NCI-H2107 treated with DMSO at 0.1 percent for 48 hours (cell line): ENCODE measurements around the gene CCDC186.

Experiments
- DNase-seq: peaks from one replicate; lab custom pipeline; 2025; ENCODE audit not compliant: unreplicated experiment; lab: John Stamatoyannopoulos, UW

The CCDC186 gene

GRCh38 chr10:114173921-114174694, at the start of gene CCDC186:
TSS of gene CCDC186 (minus strand) at chr10:114174203. CDS start at chr10:114163268, 10,935 bp downstream.
- peak; percentile 51 for DNase-seq

- DNase-seq = no peak
Observed at GRCh38 chr10:114223066-114223465, 49.1 kb upstream of the CCDC186 start.

GRCh38 chr10:114221235-114221634, 47.2 kb upstream of the CCDC186 start:
- no peak for DNase-seq

GRCh38 chr10:114220281-114220680, 46.3 kb upstream of the CCDC186 start:
- DNase-seq = no peak

GRCh38 chr10:114215033-114215432, 41.0 kb upstream of the CCDC186 start:
- DNase-seq = no peak

- no peak for DNase-seq
Observed at GRCh38 chr10:114212153-114212552, 38.1 kb upstream of the CCDC186 start.

GRCh38 chr10:114208351-114208750, 34.3 kb upstream of the CCDC186 start:
- no peak for DNase-seq

- DNase-seq = no peak
Observed at GRCh38 chr10:114207349-114207748, 33.3 kb upstream of the CCDC186 start.

GRCh38 chr10:114206902-114207301, 32.9 kb upstream of the CCDC186 start:
- no peak for DNase-seq

- DNase-seq = no peak
Observed at GRCh38 chr10:114202812-114203211, 28.8 kb upstream of the CCDC186 start.

GRCh38 chr10:114199239-114199638, 25.2 kb upstream of the CCDC186 start:
- no peak for DNase-seq

GRCh38 chr10:114195079-114195478, 21.1 kb upstream of the CCDC186 start:
- DNase-seq = no peak

- no peak for DNase-seq
Observed at GRCh38 chr10:114189700-114190099, 15.7 kb upstream of the CCDC186 start.

- no peak for DNase-seq
Observed at GRCh38 chr10:114188900-114189299, 14.9 kb upstream of the CCDC186 start.

GRCh38 chr10:114188001-114188400, 14.0 kb upstream of the CCDC186 start:
- no peak for DNase-seq

- DNase-seq = no peak
Observed at GRCh38 chr10:114184276-114184675, 10.3 kb upstream of the CCDC186 start.

GRCh38 chr10:114183563-114183962, 9.6 kb upstream of the CCDC186 start:
- no peak for DNase-seq

GRCh38 chr10:114181971-114182370, 8.0 kb upstream of the CCDC186 start:
- DNase-seq = no peak

GRCh38 chr10:114180937-114181336, 6.9 kb upstream of the CCDC186 start:
- no peak for DNase-seq

GRCh38 chr10:114179747-114180146, 5.7 kb upstream of the CCDC186 start:
- no peak for DNase-seq

GRCh38 chr10:114179148-114179547, 5.1 kb upstream of the CCDC186 start, which contains the start of gene TDRD1:
TSS of gene TDRD1 (plus strand) at chr10:114179353. CDS start at chr10:114187832, 8,479 bp downstream.
- no peak for DNase-seq

GRCh38 chr10:114176511-114176910, 2.5 kb upstream of the CCDC186 start:
- no peak for DNase-seq

GRCh38 chr10:114175667-114176066, 1.7 kb upstream of the CCDC186 start:
- DNase-seq = no peak
